ENCODE results near the gene SPDYE3.
"Not testable (repeated sequence)": the region's sequence is repeated elsewhere in the genome, so short reads cannot be mapped to it uniquely, and the experiment has no call there.

The SPDYE3 gene

DNA sequence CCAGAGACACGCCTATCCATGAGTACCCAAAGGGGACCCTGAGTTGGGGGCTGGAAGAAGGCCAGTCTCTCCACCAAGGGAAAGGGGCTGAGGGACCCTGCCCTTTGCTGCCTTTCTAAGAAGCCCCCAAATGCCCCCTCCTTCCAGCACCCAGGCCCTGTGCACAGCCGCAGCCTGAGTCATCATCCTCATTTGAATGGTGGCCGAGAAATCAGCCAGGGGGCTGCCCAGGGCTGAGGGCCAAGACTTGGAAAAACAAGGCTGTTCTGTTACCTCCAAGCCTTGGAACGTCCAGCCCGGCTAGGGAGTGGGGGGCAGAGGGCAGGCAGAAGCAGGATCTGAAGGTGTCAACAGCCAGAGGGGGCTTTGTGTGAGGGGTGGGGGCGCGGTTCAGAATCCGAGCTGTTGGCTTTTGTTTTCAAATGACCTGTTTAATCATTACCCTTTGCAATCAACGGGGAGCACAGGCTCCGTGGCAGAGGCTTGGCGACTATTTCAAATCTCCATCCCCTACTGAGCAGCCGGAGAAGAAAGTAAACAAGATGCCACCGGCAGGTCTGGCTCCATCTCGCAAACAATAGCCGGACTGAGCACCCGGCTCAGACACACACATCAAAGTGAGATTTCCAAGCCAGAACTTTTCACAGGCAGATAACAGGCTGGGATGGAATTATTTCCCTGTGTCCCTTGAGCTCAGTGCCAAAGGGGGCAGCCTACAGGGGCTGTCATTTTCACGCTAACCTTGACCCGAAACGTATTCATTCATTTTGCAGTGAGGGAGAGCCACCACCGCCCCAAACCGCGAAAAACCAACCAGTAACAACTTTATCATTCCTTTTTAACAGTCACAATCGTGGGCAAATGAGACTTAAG is 37.2 kb upstream of the SPDYE3 start:
- H3K9me3 ChIP-seq (ENCODE audit: control insufficient read depth, low read length); H3K36me3 ChIP-seq (ENCODE audit: control insufficient read depth, insufficient read depth, low read length): not testable (repeated sequence)
- Histone ChIP-seq H3K27ac (ENCODE audit: low read depth, low read length, severe bottlenecking) (peak overlapping the region; percentile 75), H3K4me3 (ENCODE audit: extremely low read depth, insufficient read depth, low read length, poor library complexity, severe bottlenecking) (peak overlapping the region; percentile 53), H3K4me1 (ENCODE audit: control insufficient read depth, insufficient read depth, low read length, poor library complexity, severe bottlenecking) (peaks cover 11% of the 10 kb centered on the region)
- 4 to 6% methylated on average over 6 to 9 of the region's 23 CpGs for WGBS, 2 experiments (ENCODE audit: insufficient coverage in 2 of 2)

DNA sequence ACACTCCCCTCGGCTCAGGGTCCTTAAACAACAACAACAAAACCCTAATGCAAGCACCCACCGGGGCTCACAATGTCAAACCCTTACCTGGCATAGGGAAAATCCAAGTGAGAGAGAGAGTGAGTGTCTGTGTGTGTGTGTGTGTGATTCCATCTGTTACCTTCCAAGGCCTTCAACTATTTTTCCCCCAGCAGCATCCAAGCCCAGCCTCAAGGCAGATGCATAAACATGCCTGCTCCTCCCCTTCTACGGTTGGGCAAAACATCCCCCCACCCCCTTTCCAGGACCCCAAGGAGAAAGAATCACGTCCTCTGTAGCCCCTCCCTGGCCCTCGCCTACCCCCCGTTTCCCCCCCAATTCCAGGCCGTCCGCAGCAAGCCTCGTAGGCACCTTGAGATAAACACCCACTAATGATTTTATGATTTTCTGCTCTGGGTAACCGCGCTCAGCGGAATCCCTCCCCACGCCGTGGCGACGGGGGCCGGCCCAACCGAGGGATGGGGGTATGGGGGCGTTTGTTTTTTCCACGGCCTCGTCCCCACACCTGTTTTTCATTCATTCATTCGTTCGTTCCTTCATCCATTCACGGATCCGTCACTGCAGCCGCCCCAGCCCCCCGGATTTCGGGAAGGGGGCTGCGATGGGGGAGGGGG is 36.4 kb upstream of the SPDYE3 start:
- H3K27ac ChIP-seq (ENCODE audit: low read depth, low read length, severe bottlenecking) = peak overlapping the region; percentile 75
- 0% methylated on average over 1 of the region's 29 CpGs for WGBS, 2 experiments (ENCODE audit: insufficient coverage in 2 of 2)

DNA sequence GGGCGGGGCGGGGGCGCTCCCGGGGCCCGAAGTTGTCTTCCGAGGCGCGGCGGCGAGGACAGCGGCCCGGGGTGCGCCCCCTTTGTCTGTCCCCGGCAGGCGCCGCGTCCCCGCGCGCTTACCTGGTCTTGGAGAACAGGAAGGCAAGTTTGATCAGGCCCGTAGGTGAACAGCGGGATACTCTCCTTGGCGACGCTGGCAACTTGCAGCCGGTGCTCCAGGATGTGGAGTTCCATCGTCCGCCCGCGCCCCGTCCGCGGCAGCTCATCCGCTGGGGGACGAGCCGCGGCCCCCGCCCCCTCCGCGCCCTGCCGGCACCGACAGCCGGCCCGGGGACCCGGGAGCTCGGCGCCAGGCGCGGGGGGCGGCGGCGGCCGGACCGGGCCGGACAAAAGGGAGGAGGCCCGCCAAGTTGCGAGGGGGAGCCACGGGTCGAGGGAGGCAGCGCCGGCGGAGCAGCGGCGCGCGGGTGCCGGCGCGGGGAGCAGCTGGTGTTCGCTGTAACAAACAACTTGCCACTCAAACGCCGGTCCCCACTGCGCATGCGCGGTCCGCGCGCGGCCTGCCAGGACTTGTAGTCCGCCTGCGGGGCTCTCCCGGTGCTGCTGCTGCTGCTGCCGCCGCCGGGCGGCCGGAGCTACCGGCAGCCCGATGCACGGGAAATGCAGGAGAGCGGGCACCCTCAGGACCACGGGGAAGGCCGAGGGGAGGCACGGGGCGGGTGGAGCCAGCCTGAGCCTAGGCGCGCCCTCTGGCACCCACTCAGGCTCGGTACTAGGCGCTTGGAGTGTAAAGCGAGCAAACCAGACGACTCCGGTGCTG is 35.6 kb upstream of the SPDYE3 start:
- Histone ChIP-seq H3K4me3 (ENCODE audit: extremely low read depth, insufficient read depth, low read length, poor library complexity, severe bottlenecking) (peak overlapping the region; percentile 53), H3K4me1 (ENCODE audit: control insufficient read depth, insufficient read depth, low read length, poor library complexity, severe bottlenecking) (peaks cover 5% of the 10 kb centered on the region), H3K36me3 (ENCODE audit: control insufficient read depth, insufficient read depth, low read length) (peaks cover 5% of the 10 kb centered on the region), H3K9me3 (ENCODE audit: control insufficient read depth, low read length) (no peaks in the 10 kb centered on the region), H3K27ac (ENCODE audit: low read depth, low read length, severe bottlenecking) (peak overlapping the region; percentile 10)
- WGBS, 2 experiments (ENCODE audit: insufficient coverage in 2 of 2) = 1% methylated on average over 64 to 86 of the region's 101 CpGs

More for the DNA sequence above, 36.4 kb upstream of the SPDYE3 start:
- Histone ChIP-seq H3K4me1 (ENCODE audit: control insufficient read depth, insufficient read depth, low read length, poor library complexity, severe bottlenecking) (peaks cover 11% of the 10 kb centered on the region), H3K4me3 (ENCODE audit: extremely low read depth, insufficient read depth, low read length, poor library complexity, severe bottlenecking) (peak overlapping the region; percentile 53)
- not testable (repeated sequence) for H3K9me3 ChIP-seq (ENCODE audit: control insufficient read depth, low read length); H3K36me3 ChIP-seq (ENCODE audit: control insufficient read depth, insufficient read depth, low read length)

DNA sequence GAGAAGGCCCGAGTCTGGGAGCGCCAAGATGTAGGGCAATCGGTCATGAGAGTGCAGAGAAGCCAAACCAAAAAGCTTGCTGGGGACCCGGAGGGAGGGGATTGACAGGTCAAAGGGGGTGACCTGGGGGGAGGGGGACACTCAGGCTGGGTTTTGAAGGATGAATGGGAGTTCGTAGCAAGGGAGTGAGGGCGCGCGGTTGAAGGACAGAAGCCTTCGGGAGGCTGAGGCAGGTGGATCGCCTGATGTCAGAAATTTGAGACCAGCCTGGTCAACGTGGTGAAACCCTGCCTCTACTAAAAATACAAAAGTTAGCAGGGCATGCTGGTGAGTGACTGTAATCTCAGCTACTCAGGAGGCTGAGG is 35.0 kb upstream of the SPDYE3 start:
- not testable (repeated sequence) for H3K36me3 ChIP-seq (ENCODE audit: control insufficient read depth, insufficient read depth, low read length); H3K4me1 ChIP-seq (ENCODE audit: control insufficient read depth, insufficient read depth, low read length, poor library complexity, severe bottlenecking); H3K27ac ChIP-seq (ENCODE audit: low read depth, low read length, severe bottlenecking); H3K9me3 ChIP-seq (ENCODE audit: control insufficient read depth, low read length)
- WGBS, 2 experiments (ENCODE audit: insufficient coverage in 2 of 2) = 46 to 69% methylated on average over 7 to 8 of the region's 11 CpGs
- peak overlapping the region; percentile 53 for H3K4me3 ChIP-seq (ENCODE audit: extremely low read depth, insufficient read depth, low read length, poor library complexity, severe bottlenecking)

DNA sequence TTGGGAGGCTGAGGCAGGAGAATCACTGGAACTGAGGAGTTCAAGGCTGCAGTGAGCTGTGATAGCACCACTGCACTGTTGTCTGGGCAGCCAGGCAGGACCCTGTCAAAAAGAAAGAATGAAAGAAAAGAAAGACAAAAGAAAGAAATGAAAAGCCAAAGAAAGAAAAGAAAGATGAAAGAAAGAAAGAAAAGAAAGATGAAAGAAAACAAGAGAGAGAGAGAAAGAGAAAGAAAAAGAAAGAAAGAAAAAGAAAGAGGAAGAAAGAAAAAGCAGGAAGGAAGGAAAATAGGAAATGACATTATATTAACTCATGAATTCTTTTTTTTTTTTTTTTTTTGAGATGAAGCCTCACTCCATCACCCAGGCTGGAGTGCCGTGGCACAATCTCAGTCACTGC is 32.4 kb upstream of the SPDYE3 start:
- H3K27ac ChIP-seq (ENCODE audit: low read depth, low read length, severe bottlenecking) = no peak overlapping the region
- H3K9me3 ChIP-seq (ENCODE audit: control insufficient read depth, low read length) = no peaks in the 10 kb centered on the region
- H3K4me3 ChIP-seq (ENCODE audit: extremely low read depth, insufficient read depth, low read length, poor library complexity, severe bottlenecking) = no peak overlapping the region
- no CpG with 5 or more reads among the region's 1 CpG for WGBS, 2 experiments (ENCODE audit: insufficient coverage in 2 of 2)
- H3K36me3 ChIP-seq (ENCODE audit: control insufficient read depth, insufficient read depth, low read length) = no peaks in the 10 kb centered on the region
- no peaks in the 10 kb centered on the region for H3K4me1 ChIP-seq (ENCODE audit: control insufficient read depth, insufficient read depth, low read length, poor library complexity, severe bottlenecking)

DNA sequence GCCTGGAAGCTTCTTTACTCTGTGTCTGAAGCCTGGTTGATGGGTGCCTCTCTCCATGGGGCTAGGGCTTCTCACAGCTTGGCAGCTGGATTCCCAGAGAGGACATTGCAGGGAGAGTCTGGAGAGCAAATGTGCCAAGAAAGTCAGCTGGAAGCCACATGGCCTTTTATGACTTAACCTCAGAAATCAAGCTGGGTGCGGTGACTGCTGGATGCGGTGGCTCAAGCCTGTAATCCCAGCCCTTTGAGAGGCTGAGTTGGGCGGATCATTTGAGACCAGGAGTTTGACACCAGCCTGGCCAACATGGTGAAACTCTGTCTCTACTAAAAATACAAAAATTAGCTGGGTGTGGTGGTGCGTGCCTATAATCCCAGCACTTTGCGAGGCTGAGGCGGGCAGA is 31.4 kb upstream of the SPDYE3 start:
- H3K9me3 ChIP-seq (ENCODE audit: control insufficient read depth, low read length); H3K36me3 ChIP-seq (ENCODE audit: control insufficient read depth, insufficient read depth, low read length); H3K4me1 ChIP-seq (ENCODE audit: control insufficient read depth, insufficient read depth, low read length, poor library complexity, severe bottlenecking); H3K27ac ChIP-seq (ENCODE audit: low read depth, low read length, severe bottlenecking); H3K4me3 ChIP-seq (ENCODE audit: extremely low read depth, insufficient read depth, low read length, poor library complexity, severe bottlenecking): not testable (repeated sequence)
- 97 to 98% methylated on average over 5 to 6 of the region's 6 CpGs for WGBS, 2 experiments (ENCODE audit: insufficient coverage in 2 of 2)

DNA sequence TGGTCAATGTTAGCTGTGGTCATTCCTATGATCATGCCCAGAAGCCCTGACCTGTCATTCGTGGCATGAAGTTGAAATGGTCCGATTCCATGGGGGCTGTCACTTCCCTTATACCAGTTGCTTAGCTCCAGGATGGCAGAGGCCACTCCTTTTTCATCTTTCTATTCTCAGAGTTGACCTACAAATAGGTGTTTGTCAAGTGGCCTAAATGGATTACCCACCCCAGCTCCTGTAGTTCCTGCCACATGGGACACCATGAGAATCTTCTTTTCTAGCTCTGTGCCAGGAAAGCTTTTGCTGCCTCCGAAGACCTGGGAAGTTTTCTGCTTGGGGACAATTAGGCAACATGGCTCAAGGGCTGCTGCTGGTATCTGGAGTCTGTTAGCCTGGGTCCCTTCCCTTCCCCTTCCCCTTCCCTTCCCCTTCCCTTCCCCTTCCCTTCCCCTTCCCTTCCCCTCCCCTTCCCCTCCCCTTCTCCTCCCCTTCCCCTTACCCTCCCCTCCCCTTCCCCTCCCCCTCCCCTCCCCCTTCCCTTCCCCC is 25.4 kb upstream of the SPDYE3 start:
- not testable (repeated sequence) for H3K27ac ChIP-seq (ENCODE audit: low read depth, low read length, severe bottlenecking); H3K4me1 ChIP-seq (ENCODE audit: control insufficient read depth, insufficient read depth, low read length, poor library complexity, severe bottlenecking); H3K9me3 ChIP-seq (ENCODE audit: control insufficient read depth, low read length); H3K4me3 ChIP-seq (ENCODE audit: extremely low read depth, insufficient read depth, low read length, poor library complexity, severe bottlenecking); H3K36me3 ChIP-seq (ENCODE audit: control insufficient read depth, insufficient read depth, low read length)
- 71 to 89% methylated on average over 1 of the region's 3 CpGs for WGBS, 2 experiments (ENCODE audit: insufficient coverage in 2 of 2)

DNA sequence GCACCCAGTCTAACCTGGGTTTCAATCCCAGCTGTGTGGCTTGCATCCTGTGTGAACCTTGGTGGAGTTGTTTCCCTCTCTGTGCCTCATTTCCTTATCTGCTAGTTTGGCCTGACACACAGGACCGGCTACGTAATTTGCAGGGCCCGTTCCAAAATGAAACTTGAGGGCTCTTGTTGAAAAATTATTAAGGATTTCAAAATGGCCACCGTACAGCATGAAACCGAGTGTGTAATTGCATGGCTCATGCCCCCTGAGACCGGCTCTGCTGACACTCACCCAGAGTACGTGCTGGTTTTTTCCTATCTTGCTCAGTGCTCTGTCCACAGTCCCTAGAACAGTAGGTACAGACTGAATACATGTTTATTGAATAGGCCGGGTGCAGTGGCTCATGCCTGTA is 24.4 kb upstream of the SPDYE3 start:
- not testable (repeated sequence) for H3K36me3 ChIP-seq (ENCODE audit: control insufficient read depth, insufficient read depth, low read length); H3K27ac ChIP-seq (ENCODE audit: low read depth, low read length, severe bottlenecking); H3K4me1 ChIP-seq (ENCODE audit: control insufficient read depth, insufficient read depth, low read length, poor library complexity, severe bottlenecking); H3K9me3 ChIP-seq (ENCODE audit: control insufficient read depth, low read length); H3K4me3 ChIP-seq (ENCODE audit: extremely low read depth, insufficient read depth, low read length, poor library complexity, severe bottlenecking)
- 100% methylated on average over 1 of the region's 8 CpGs; no CpG with 5 or more reads in 1 of the 2 experiments for WGBS, 2 experiments (ENCODE audit: insufficient coverage in 2 of 2)

DNA sequence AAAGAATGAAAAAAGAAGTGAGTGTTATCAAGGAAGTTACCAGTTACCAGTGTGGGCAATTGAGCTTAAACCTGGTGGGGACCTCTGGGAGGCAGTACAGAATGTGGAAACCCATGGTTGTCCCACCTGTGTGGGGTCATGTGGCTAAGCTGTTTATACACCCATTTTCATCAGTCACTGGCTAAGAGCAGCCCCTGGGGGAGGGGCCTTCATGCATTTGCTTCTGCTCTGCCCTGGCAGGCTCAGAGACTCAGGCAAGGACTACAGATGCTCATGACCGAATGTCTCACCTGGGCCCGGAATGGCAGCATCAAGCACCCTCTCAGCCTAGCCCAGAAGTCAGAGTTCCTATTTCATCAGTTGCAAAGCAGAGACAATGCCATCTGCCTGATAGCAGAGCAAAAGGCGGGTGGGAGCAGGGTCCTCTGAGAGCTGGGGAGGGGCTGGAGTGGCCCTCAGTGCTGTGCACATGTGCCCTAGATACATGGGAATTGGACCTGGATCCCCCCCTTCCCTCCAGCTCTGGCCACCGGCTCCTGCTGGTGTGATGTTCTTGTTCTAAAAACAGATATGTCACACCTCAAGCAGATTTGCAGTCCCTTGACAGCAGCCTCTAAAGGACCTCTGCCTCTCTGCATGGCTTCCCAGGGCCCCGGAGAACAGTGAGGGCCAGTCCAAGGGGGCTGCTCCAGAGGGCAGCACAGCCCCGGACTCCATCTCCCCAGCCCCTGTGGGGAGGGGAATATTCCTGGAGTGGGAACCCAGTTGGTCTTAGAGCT is 20.1 kb upstream of the SPDYE3 start:
- 85 to 89% methylated on average over 3 to 6 of the region's 6 CpGs for WGBS, 2 experiments (ENCODE audit: insufficient coverage in 2 of 2)
- not testable (repeated sequence) for H3K27ac ChIP-seq (ENCODE audit: low read depth, low read length, severe bottlenecking); H3K4me3 ChIP-seq (ENCODE audit: extremely low read depth, insufficient read depth, low read length, poor library complexity, severe bottlenecking); H3K9me3 ChIP-seq (ENCODE audit: control insufficient read depth, low read length); H3K36me3 ChIP-seq (ENCODE audit: control insufficient read depth, insufficient read depth, low read length); H3K4me1 ChIP-seq (ENCODE audit: control insufficient read depth, insufficient read depth, low read length, poor library complexity, severe bottlenecking)

DNA sequence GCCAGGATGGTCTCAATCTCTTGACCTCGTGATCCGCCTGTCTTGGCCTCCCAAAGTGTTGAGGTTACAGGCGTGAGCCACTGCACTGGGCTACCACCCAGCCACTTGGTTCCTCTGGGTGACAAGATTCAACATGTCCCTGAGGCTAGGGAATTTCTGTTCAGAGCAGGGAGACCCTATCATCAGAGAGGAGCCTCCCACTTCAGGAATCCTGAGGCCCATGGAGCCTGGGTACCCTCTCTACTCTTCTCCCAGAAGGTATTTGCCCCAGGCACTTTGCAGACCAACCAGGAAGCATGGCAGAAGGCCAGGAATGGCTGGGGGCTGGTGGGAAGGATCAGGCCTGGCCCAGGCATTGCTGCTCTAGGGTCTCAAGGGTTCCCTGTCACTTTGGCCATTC is 19.2 kb upstream of the SPDYE3 start:
- not testable (repeated sequence) for H3K36me3 ChIP-seq (ENCODE audit: control insufficient read depth, insufficient read depth, low read length); H3K27ac ChIP-seq (ENCODE audit: low read depth, low read length, severe bottlenecking); H3K9me3 ChIP-seq (ENCODE audit: control insufficient read depth, low read length); H3K4me1 ChIP-seq (ENCODE audit: control insufficient read depth, insufficient read depth, low read length, poor library complexity, severe bottlenecking); H3K4me3 ChIP-seq (ENCODE audit: extremely low read depth, insufficient read depth, low read length, poor library complexity, severe bottlenecking)
- WGBS, 2 experiments (ENCODE audit: insufficient coverage in 2 of 2) = 92 to 100% methylated on average over 2 to 3 of the region's 3 CpGs
